Measurements from ENCODE around the gene ARFRP1.
"Not testable (repeated sequence)": the region's sequence is repeated elsewhere in the genome, so short reads cannot be mapped to it uniquely, and the experiment has no call there.

Gene ARFRP1

GRCh38 chr20:63678071-63678470, 29.7 kb downstream of the ARFRP1 start:
- TF ChIP-seq CTCF (IDR thresholded peaks at IDR 0.05; ENCODE audit: extremely low read depth, missing control alignments): no peak
- DNase-seq (ENCODE audit: low spot score): no peak

- no peak for TF ChIP-seq CTCF (IDR thresholded peaks at IDR 0.05; ENCODE audit: extremely low read depth, missing control alignments)
- no peak for DNase-seq (ENCODE audit: low spot score)
Measured at GRCh38 chr20:63675681-63676368, 32.0 kb downstream of the ARFRP1 start.

GRCh38 chr20:63673951-63674350, 33.8 kb downstream of the ARFRP1 start:
- no peak for DNase-seq (ENCODE audit: low spot score)
- no peak for TF ChIP-seq CTCF (IDR thresholded peaks at IDR 0.05; ENCODE audit: extremely low read depth, missing control alignments)

GRCh38 chr20:63672666-63673065, 35.1 kb downstream of the ARFRP1 start:
- no peak for DNase-seq (ENCODE audit: low spot score)
- TF ChIP-seq CTCF (IDR thresholded peaks at IDR 0.05; ENCODE audit: extremely low read depth, missing control alignments): no peak

GRCh38 chr20:63671695-63672094, 36.1 kb downstream of the ARFRP1 start:
- not testable (repeated sequence) for DNase-seq (ENCODE audit: low spot score)

GRCh38 chr20:63668351-63668750, 39.4 kb downstream of the ARFRP1 start:
- TF ChIP-seq CTCF (IDR thresholded peaks at IDR 0.05; ENCODE audit: extremely low read depth, missing control alignments): no peak
- no peak for DNase-seq (ENCODE audit: low spot score)

- no peak for TF ChIP-seq CTCF (IDR thresholded peaks at IDR 0.05; ENCODE audit: extremely low read depth, missing control alignments)
- DNase-seq (ENCODE audit: low spot score): no peak
Measured at GRCh38 chr20:63667858-63668257, 39.9 kb downstream of the ARFRP1 start.

- TF ChIP-seq CTCF (IDR thresholded peaks at IDR 0.05; ENCODE audit: extremely low read depth, missing control alignments): no peak
- no peak for DNase-seq (ENCODE audit: low spot score)
Measured at GRCh38 chr20:63665708-63666107, 42.1 kb downstream of the ARFRP1 start.
